ENCODE measurements around the gene RASL10B.
A peak's percentile ranks its signal among the peaks of the same experiment; 100 is the strongest.

Gene RASL10B

GRCh38 chr17:35768797-35769196 is 37.4 kb downstream of the RASL10B start:
- no peaks in the 10 kb centered on the region for H3K9me3 ChIP-seq (ENCODE audit: low read length)
- H3K36me3 ChIP-seq (ENCODE audit: insufficient read depth, low read length): no peaks in the 10 kb centered on the region
- no peaks in the 10 kb centered on the region for H3K27me3 ChIP-seq (ENCODE audit: control insufficient read depth in 1 of 2, insufficient read depth in 2 of 2, low read length in 2 of 2)
- H3K4me3 ChIP-seq (ENCODE audit: low read depth in 1 of 2, low read length in 2 of 2): no peak overlapping the region
- no peak overlapping the region for H3K9ac ChIP-seq (ENCODE audit: low read length)
- peaks cover 20% of the 10 kb centered on the region for H3K4me1 ChIP-seq (ENCODE audit: insufficient read depth, low read length)
- no peak overlapping the region for H3K27ac ChIP-seq (ENCODE audit: low read depth, low read length)

- H3K9me3 ChIP-seq (ENCODE audit: low read length): no peaks in the 10 kb centered on the region
- H3K4me3 ChIP-seq (ENCODE audit: low read depth in 1 of 2, low read length in 2 of 2): no peak overlapping the region
- peaks cover 25% of the 10 kb centered on the region for H3K4me1 ChIP-seq (ENCODE audit: insufficient read depth, low read length)
- H3K9ac ChIP-seq (ENCODE audit: low read length): no peak overlapping the region
- no peak overlapping the region for H3K27ac ChIP-seq (ENCODE audit: low read depth, low read length)
- H3K36me3 ChIP-seq (ENCODE audit: insufficient read depth, low read length): no peaks in the 10 kb centered on the region
- H3K27me3 ChIP-seq (ENCODE audit: control insufficient read depth in 1 of 2, insufficient read depth in 2 of 2, low read length in 2 of 2): no peaks in the 10 kb centered on the region
Observed at GRCh38 chr17:35769895-35770486, 38.6 kb downstream of the RASL10B start.

GRCh38 chr17:35773129-35773528 is 41.7 kb downstream of the RASL10B start:
- no peaks in the 10 kb centered on the region for H3K27me3 ChIP-seq (ENCODE audit: control insufficient read depth in 1 of 2, insufficient read depth in 2 of 2, low read length in 2 of 2)
- peaks cover 29% of the 10 kb centered on the region for H3K4me1 ChIP-seq (ENCODE audit: insufficient read depth, low read length)
- peak overlapping the region; percentile 74 for H3K27ac ChIP-seq (ENCODE audit: low read depth, low read length)
- no peak overlapping the region for H3K9ac ChIP-seq (ENCODE audit: low read length)
- H3K4me3 ChIP-seq (ENCODE audit: low read depth in 1 of 2, low read length in 2 of 2): no peak overlapping the region
- H3K36me3 ChIP-seq (ENCODE audit: insufficient read depth, low read length): no peaks in the 10 kb centered on the region
- no peaks in the 10 kb centered on the region for H3K9me3 ChIP-seq (ENCODE audit: low read length)

GRCh38 chr17:35773679-35774425 is 42.4 kb downstream of the RASL10B start:
- no peaks in the 10 kb centered on the region for H3K9me3 ChIP-seq (ENCODE audit: low read length)
- no peaks in the 10 kb centered on the region for H3K36me3 ChIP-seq (ENCODE audit: insufficient read depth, low read length)
- no peak overlapping the region for H3K9ac ChIP-seq (ENCODE audit: low read length)
- peak overlapping the region; percentile 74 for H3K27ac ChIP-seq (ENCODE audit: low read depth, low read length)
- H3K4me1 ChIP-seq (ENCODE audit: insufficient read depth, low read length): peaks cover 29% of the 10 kb centered on the region
- H3K27me3 ChIP-seq (ENCODE audit: control insufficient read depth in 1 of 2, insufficient read depth in 2 of 2, low read length in 2 of 2): no peaks in the 10 kb centered on the region
- H3K4me3 ChIP-seq (ENCODE audit: low read depth in 1 of 2, low read length in 2 of 2): no peak overlapping the region

GRCh38 chr17:35774499-35774898 is 43.1 kb downstream of the RASL10B start:
- Histone ChIP-seq H3K27ac (ENCODE audit: low read depth, low read length) (peak overlapping the region; percentile 74), H3K9me3 (ENCODE audit: low read length) (no peaks in the 10 kb centered on the region), H3K9ac (ENCODE audit: low read length) (peak overlapping the region; percentile 77), H3K4me3 (ENCODE audit: low read depth in 1 of 2, low read length in 2 of 2) (peak overlapping the region; percentile 17 to 48), H3K4me1 (ENCODE audit: insufficient read depth, low read length) (peaks cover 29% of the 10 kb centered on the region), H3K36me3 (ENCODE audit: insufficient read depth, low read length) (no peaks in the 10 kb centered on the region), H3K27me3 (ENCODE audit: control insufficient read depth in 1 of 2, insufficient read depth in 2 of 2, low read length in 2 of 2) (no peaks in the 10 kb centered on the region)

- H3K9me3 ChIP-seq (ENCODE audit: low read length): no peaks in the 10 kb centered on the region
- no peaks in the 10 kb centered on the region for H3K36me3 ChIP-seq (ENCODE audit: insufficient read depth, low read length)
- H3K4me3 ChIP-seq (ENCODE audit: low read depth in 1 of 2, low read length in 2 of 2): peak overlapping the region; percentile 17 to 48
- H3K4me1 ChIP-seq (ENCODE audit: insufficient read depth, low read length): peaks cover 29% of the 10 kb centered on the region
- peak overlapping the region; percentile 74 for H3K27ac ChIP-seq (ENCODE audit: low read depth, low read length)
- peak overlapping the region; percentile 77 for H3K9ac ChIP-seq (ENCODE audit: low read length)
- H3K27me3 ChIP-seq (ENCODE audit: control insufficient read depth in 1 of 2, insufficient read depth in 2 of 2, low read length in 2 of 2): no peaks in the 10 kb centered on the region
Observed at GRCh38 chr17:35775039-35775438, 43.6 kb downstream of the RASL10B start.

- Histone ChIP-seq H3K4me3 (ENCODE audit: low read depth in 1 of 2, low read length in 2 of 2) (peak overlapping the region; percentile 12 to 48), H3K9ac (ENCODE audit: low read length) (peak overlapping the region; percentile 77), H3K9me3 (ENCODE audit: low read length) (no peaks in the 10 kb centered on the region), H3K36me3 (ENCODE audit: insufficient read depth, low read length) (no peaks in the 10 kb centered on the region), H3K27ac (ENCODE audit: low read depth, low read length) (peak overlapping the region; percentile 74), H3K4me1 (ENCODE audit: insufficient read depth, low read length) (peaks cover 29% of the 10 kb centered on the region), H3K27me3 (ENCODE audit: control insufficient read depth in 1 of 2, insufficient read depth in 2 of 2, low read length in 2 of 2) (no peaks in the 10 kb centered on the region)
Observed at GRCh38 chr17:35775583-35775982, 44.1 kb downstream of the RASL10B start.

GRCh38 chr17:35778641-35779196 is 47.3 kb downstream of the RASL10B start:
- peaks cover 27% of the 10 kb centered on the region for H3K4me1 ChIP-seq (ENCODE audit: insufficient read depth, low read length)
- H3K27ac ChIP-seq (ENCODE audit: low read depth, low read length): no peak overlapping the region
- H3K36me3 ChIP-seq (ENCODE audit: insufficient read depth, low read length): no peaks in the 10 kb centered on the region
- no peaks in the 10 kb centered on the region for H3K9me3 ChIP-seq (ENCODE audit: low read length)
- H3K27me3 ChIP-seq (ENCODE audit: control insufficient read depth in 1 of 2, insufficient read depth in 2 of 2, low read length in 2 of 2): no peaks in the 10 kb centered on the region
- H3K4me3 ChIP-seq (ENCODE audit: low read depth in 1 of 2, low read length in 2 of 2): no peak overlapping the region
- H3K9ac ChIP-seq (ENCODE audit: low read length): no peak overlapping the region

GRCh38 chr17:35780950-35781349 is 49.5 kb downstream of the RASL10B start:
- H3K9ac ChIP-seq (ENCODE audit: low read length): no peak overlapping the region
- H3K4me1 ChIP-seq (ENCODE audit: insufficient read depth, low read length): peaks cover 25% of the 10 kb centered on the region

GRCh38 chr17:35784895-35785294 is 53.5 kb downstream of the RASL10B start:
- Histone ChIP-seq H3K9me3 (ENCODE audit: low read length) (no peaks in the 10 kb centered on the region), H3K27ac (ENCODE audit: low read depth, low read length) (no peak overlapping the region), H3K4me3 (ENCODE audit: low read depth in 1 of 2, low read length in 2 of 2) (no peak overlapping the region), H3K27me3 (ENCODE audit: control insufficient read depth in 1 of 2, insufficient read depth in 2 of 2, low read length in 2 of 2) (no peaks in the 10 kb centered on the region), H3K36me3 (ENCODE audit: insufficient read depth, low read length) (peaks cover 3% of the 10 kb centered on the region), H3K4me1 (ENCODE audit: insufficient read depth, low read length) (peaks cover 62% of the 10 kb centered on the region), H3K9ac (ENCODE audit: low read length) (no peak overlapping the region)

More at GRCh38 chr17:35780950-35781349, 49.5 kb downstream of the RASL10B start:
- no peak overlapping the region for H3K4me3 ChIP-seq (ENCODE audit: low read depth in 1 of 2, low read length in 2 of 2)
- peaks cover 3% of the 10 kb centered on the region for H3K36me3 ChIP-seq (ENCODE audit: insufficient read depth, low read length)
- H3K27me3 ChIP-seq (ENCODE audit: control insufficient read depth in 1 of 2, insufficient read depth in 2 of 2, low read length in 2 of 2): no peaks in the 10 kb centered on the region
- no peak overlapping the region for H3K27ac ChIP-seq (ENCODE audit: low read depth, low read length)
- no peaks in the 10 kb centered on the region for H3K9me3 ChIP-seq (ENCODE audit: low read length)

GRCh38 chr17:35786941-35787432 is 55.5 kb downstream of the RASL10B start:
- Histone ChIP-seq H3K4me1 (ENCODE audit: insufficient read depth, low read length) (peaks cover 62% of the 10 kb centered on the region), H3K9ac (ENCODE audit: low read length) (no peak overlapping the region), H3K27me3 (ENCODE audit: control insufficient read depth in 1 of 2, insufficient read depth in 2 of 2, low read length in 2 of 2) (no peaks in the 10 kb centered on the region), H3K36me3 (ENCODE audit: insufficient read depth, low read length) (peaks cover 3% of the 10 kb centered on the region), H3K27ac (ENCODE audit: low read depth, low read length) (peak overlapping the region; percentile 65), H3K4me3 (ENCODE audit: low read depth in 1 of 2, low read length in 2 of 2) (no peak overlapping the region), H3K9me3 (ENCODE audit: low read length) (no peaks in the 10 kb centered on the region)

Data from muscle layer of colon (tissue), 2 donors.